GM18868 (cell line): ENCODE results near the gene HOXA9.

ENCODE experiments used
- ATAC-seq: cut with Tn5 transposase; IDR thresholded peaks from one replicate; pipeline ENCODE4 v1.9.1; 2021; ENCODE audit warnings: mild to moderate bottlenecking, moderate library complexity; ENCODE audit not compliant: unreplicated experiment

The HOXA9 gene

DNA sequence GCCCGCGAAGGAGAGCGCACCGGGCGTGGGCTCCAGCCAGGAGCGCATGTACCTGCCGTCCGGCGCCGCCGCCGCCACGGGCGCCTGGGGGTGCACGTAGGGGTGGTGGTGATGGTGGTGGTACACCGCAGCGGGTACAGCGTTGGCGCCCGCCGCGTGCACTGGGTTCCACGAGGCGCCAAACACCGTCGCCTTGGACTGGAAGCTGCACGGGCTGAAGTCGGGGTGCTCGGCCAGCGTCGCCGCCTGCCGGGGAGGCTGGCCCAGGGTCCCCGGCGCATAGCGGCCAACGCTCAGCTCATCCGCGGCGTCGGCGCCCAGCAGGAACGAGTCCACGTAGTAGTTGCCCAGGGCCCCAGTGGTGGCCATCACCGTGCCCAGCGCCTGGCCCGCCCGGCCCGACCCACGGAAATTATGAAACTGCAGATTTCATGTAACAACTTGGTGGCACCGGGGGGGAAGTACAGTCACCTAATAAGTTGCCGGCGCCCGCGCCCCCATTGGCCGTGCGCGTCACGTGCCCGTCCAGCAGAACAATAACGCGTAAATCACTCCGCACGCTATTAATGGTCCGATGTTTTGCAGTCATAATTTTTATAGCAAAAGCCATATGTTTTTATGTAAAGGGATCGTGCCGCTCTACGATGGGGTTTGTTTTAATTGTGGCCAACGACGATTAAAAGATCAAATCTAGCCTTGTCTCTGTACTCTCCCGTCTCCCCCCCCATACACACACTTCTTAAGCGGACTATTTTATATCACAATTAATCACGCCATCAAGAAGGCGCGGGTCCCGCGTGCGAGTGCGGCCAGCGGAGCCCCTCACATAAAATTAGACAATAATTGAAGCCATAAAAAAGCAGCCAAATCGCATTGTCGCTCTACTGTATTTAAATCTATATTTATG is at the start of gene HOXA9:
HOXA9 (minus strand) TSS at position 449 of the 907 bp plus-strand sequence; CDS start at position 369, 80 bp downstream.
- ATAC-seq: no peak

DNA sequence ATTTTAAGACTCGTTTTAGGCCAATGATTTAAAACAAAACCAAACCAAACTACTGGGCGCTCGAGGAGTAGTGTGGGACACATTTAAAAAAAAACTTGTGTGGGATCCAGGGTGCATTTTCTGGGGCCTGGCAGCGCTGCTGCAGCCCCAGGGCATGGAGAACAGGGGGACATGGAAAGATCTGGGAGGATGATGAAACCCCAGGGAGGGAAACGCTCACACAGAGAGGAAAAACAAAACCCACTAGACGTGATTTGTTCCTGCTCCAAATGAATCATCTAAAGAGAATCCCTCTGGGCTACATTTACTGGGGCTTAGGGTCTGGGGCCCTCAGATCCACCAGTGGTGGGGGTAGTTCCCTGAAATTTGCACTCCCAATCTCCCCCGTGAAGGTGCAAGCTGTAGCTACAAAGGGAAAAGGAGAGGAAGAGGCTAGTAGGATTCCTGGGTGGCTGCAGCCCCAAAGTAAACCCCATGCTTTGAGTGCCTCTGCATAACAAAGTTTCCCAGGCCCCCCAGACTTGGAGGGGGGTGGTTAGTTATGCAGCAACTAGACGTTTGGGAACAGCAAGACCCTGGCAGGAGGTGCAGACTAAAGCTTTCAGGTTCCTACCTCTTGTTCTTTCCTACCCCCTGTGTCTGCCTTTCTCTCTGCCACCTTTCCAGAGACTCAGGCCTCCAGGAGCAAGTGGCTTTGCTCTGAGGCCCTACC is 49.1 kb upstream of the HOXA9 start:
- no peak for ATAC-seq

DNA sequence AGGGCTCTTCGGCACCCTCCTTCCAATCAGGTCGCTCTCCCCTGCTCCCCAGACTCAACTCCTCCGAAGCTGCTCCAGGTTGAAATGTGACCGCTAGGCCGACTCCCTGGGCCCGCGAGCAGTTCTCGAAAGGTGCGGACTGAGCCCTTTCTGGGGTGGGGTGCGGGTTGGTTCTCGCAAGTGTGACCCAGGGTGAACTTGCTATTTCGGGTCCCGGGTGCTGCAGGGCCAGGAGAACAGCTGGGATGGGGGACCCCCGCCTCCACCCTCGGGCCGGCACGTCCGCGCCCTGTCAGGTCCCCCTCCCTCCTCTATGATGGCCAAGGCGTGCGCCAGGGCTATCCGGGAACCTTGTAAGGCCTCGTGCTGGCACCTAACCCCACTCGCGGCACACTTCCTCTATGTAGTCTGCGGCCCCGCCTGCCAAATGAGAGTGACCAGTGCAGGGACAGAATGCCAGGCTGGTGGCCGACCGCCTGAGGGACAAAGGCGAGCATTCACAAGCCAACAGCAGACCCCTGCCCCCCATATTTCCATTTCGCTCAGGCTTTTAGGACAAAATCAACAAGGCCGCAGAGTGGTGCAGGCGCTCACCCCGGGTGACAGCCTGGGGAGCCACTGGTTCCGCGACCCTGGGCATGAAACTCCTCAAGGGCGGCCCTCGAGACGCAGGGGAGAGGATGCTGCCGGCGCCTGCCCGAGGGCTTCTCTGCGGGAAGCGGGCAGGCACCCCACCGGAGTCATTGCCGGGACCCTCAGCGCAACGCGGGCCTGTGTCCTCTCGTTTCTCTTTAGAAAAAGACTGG is 48.3 kb upstream of the HOXA9 start:
- ATAC-seq: no peak

GRCh38 chr7:27212497-27213432 is 47.4 kb upstream of the HOXA9 start:
- no peak for ATAC-seq

DNA sequence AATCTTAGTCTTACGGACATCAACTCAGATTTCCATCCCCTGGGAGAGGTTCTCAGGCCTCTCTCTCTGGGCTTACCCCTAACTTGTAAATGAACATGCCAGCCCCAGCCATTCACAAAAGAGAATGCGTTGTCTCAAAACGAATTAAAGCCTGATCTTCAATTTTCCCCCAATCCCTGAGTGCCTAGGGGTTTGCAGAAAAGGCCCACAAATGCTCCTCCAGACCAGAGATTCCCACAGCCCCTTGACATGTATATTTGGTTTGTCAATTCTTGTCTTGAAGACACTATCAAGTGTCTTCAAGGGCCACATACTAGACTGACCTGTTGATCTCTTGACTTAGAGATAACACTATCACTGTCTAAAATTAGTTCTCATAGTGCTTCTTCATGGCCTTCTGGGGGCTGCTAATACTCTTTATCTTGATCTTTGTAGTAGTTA is 46.4 kb upstream of the HOXA9 start:
- ATAC-seq: no peak

- no peak for ATAC-seq
Observed at GRCh38 chr7:27211084-27211446, 45.7 kb upstream of the HOXA9 start.

- ATAC-seq: no peak
Observed at GRCh38 chr7:27210441-27211083, 45.2 kb upstream of the HOXA9 start.

GRCh38 chr7:27209933-27210440 is 44.6 kb upstream of the HOXA9 start:
- no peak for ATAC-seq

- ATAC-seq: no peak
Observed at GRCh38 chr7:27208998-27209397, 43.7 kb upstream of the HOXA9 start.

DNA sequence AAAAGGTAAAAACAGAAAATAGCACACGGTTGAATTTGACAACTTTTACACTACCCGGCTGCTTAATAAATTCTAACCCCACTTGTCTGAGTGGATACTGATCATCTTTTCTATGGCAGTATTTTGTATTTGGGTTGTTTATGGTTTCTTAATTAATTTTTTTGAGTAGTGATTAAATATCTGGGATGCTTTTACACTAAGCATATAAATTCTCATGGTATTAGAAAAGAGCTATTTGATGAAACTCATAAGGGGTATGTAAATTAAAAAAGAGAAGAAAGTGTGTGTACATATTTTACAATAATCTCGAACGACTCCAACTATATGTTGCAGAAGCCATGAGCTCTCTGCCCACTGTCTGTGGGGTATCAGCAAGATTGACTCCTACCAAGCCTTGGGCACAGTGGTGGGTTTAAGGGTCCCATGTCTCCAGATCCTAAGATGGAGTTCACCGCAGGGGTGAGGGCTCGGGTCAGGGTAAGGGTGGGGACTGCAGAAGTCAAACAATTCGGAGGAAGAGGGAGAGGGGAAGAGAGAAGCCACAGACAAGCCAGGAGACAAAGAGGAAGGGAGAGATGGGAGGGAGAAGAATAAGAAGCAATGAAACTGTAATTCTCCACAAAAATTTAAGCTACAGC is 42.1 kb upstream of the HOXA9 start:
- ATAC-seq: no peak

DNA sequence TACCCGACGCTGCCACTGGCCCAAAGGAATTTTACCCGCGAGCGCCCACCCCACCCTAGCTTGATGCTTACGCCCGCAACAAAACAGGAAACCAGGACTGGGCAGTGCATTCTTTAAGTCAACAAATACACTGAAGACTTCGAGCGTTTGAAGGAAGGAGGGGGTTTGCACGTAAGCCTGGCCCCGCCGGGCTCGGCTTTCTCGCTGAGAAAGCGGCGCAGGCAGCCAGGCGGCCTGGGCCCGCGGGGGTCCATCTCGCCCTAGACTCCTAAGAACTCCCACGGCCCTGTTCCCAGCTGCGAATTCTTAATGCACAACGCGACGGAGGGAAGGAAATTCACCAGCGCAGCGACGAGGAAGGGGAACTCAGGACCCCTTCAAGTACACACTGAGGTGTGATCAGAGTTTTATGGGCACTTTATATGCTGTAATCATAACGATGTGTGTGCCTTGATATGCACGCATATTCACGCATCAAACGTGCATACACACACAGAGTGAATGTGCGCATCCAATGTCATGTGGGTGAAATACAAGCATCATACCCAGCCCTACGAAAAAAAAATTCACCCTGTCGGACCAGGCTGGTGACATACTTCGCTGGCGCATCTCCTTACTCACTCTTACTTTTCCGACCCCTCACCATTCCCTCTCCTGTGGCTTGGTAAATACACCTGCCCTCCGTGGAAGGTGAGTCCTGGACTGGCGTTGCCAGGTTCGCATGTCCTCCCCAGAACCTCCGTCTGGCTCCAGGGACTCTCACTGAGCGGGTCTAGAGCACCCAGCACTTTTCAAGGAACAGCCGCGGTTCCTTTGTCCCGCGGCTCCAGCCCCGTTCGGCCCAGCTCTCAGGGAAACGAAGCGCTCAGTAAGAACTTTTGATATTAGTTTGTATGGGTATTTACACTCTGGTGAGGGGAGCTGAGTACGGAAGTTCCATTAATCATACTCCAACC is 40.3 kb upstream of the HOXA9 start:
- ATAC-seq: no peak

DNA sequence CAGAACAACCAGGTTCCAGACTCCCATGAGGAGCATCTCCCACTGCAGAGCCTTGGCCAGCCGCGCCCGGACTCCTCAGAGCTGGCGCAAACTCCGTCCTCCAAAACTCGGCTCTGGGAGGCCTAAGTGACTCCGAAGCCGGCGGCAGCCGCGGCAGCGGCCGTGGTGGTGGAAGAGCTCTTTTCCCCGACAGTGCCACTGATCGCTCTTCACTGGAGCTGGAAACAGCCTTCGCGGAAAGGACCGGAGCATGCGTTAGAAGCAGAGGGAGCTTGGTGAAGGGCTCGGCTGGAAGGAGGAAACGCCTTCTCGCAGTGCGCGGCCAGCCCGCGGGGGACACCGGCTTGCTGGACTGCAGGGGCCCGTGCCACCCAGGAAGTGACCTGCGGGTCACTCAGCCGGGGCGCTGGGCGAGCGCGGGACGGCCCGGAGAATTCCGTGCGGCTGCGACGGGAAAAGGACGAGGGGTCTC is 39.5 kb upstream of the HOXA9 start:
- ATAC-seq: no peak

DNA sequence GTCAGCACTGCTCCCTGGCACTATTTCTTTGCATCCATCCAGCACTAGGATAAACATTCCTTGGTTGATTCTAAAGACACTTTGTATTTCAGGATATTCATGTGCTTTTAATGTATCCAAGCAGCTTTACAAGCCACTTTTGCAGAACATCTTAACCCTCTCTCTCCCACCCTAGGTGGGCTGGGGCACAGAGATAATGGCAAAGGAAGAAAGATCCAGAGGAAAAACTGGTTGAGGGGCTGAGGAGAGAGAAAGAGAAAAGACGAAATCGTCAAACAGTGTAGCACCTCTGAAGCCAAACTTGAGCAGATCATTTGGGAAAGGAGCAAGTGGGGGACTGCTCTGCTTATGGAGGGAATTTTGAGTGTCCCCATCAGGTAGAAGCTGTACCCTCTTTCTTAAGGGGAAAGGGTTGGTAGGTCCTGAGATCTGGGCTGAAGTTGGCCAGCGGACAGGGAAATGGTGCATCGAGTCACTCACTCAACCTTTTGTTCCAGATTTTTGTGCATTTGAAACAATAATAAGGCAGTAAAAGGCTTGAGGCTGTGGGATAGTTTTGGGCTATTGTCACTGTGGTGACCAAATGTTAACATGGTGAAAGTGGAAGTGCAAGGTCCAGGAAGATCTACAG is 38.7 kb upstream of the HOXA9 start:
- ATAC-seq: no peak

DNA sequence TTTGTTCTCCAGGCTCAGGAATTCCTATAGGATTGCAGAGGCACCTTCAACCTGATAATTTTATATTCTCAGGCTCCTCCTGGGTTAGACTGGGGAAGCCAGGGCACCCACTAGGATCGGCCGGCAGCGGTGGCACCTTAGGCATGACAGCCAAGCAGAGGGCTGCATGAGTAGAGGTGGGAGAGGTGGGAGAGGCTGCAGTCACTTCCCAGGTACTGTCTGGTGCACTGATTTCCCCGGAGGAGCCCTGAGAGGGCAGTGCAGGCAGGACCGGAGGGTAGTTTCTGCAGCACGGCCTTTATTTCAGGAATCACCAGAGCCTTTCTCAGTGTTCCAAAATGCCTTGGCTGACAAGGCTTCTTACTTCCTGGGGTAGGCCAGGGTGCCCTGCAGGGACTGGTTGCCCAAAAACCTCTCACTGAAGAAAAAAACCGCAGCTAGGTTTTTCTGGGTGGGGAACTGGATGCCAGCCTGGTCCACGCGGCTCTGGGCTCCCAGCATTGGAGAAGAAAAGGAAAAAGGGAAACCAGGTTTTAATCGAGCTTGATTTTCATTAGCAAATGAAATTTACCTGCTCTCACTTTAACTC is 38.1 kb upstream of the HOXA9 start:
- no peak for ATAC-seq

- no peak for ATAC-seq
Observed at GRCh38 chr7:27202862-27203134, 37.5 kb upstream of the HOXA9 start.

DNA sequence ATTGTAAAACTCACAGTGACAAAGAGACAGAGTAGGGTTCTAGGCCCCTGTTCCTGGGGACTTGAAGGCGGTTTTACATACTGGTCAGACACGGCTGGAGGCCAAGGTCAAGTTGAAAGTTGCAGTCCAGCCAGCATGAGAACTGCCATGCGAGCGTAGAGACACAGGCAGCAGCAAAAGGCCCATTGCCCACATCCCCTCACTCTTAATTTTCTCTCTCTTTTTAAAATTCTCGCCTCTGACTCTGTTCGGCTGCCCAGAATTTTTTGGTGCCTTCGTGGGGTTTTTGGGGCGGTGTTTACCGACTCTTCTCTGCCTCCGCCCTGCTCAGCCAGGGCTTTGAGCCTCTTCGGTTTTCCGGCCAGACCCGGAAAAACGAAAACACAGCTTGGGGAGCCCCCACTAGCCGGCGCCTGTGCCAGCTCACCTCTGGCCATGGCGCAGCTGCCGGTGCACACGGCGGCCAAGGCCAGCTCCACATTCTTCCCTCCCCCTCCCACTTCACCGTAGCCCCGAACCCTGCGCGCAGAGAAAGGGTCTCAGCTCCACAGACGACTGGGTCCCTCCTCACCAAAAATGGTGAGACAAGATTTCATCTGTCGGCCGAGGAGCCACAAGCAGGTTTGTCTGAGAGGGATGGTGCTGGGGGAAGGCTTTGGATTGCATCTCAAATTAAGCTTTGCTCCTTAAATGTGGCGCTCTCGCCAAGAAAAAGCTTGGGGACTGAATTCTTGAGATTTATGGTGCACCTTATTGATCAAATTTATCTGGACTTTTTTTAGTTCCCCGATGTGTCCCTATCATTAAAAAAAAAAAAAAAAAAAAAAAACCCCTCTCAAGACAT is 36.9 kb upstream of the HOXA9 start:
- ATAC-seq: no peak
